Gastrocnemius medialis (tissue), 4 donors: ENCODE results near the gene NRG4.
"Not testable (repeated sequence)": the region's sequence is repeated elsewhere in the genome, so short reads cannot be mapped to it uniquely, and the experiment has no call there.

Experiments used
- CTCF ChIP-seq, 5 experiments: fragments of 450-650 bp in 3 of 5; fragments of 200-600 bp in 2 of 5; sonication (generic) in 2 of 5; IDR thresholded peaks in 4 of 5; conservative IDR thresholded peaks in 1 of 5; 1 replicate in 4 of 5; 2 replicates in 1 of 5; pipeline ENCODE4 v1.5.1; 2016 to 2019; ENCODE audit warnings: antibody characterized with exemption in 5 of 5, mild to moderate bottlenecking in 3 of 5, moderate library complexity in 3 of 5
- POLR2A ChIP-seq, 2 donors: fragments of 450-650 bp; IDR thresholded peaks; one replicate each; pipeline ENCODE4 v1.6.1; 2017; ENCODE audit warnings: antibody characterized with exemption in 2 of 2, mild to moderate bottlenecking in 2 of 2, moderate library complexity in 2 of 2

- not testable (repeated sequence) for TF ChIP-seq CTCF (IDR thresholded peaks at IDR 0.05 in 4 of 5, conservative IDR thresholded peaks at IDR 0.05 in 1 of 5); POLR2A (IDR thresholded peaks at IDR 0.05)
Measured at GRCh38 chr15:75984706-75985105, 27.5 kb downstream of the NRG4 start.
